Measurements from ENCODE around the gene MAFF. TPM values are rescaled to one million over a fixed set of nuclear protein-coding genes. Genes with fewer than 3 reads are reported as not detected.

MAFF gene
- total RNA-seq, 1 experiment from 2014 or later, result 26.0 TPM

DNA sequence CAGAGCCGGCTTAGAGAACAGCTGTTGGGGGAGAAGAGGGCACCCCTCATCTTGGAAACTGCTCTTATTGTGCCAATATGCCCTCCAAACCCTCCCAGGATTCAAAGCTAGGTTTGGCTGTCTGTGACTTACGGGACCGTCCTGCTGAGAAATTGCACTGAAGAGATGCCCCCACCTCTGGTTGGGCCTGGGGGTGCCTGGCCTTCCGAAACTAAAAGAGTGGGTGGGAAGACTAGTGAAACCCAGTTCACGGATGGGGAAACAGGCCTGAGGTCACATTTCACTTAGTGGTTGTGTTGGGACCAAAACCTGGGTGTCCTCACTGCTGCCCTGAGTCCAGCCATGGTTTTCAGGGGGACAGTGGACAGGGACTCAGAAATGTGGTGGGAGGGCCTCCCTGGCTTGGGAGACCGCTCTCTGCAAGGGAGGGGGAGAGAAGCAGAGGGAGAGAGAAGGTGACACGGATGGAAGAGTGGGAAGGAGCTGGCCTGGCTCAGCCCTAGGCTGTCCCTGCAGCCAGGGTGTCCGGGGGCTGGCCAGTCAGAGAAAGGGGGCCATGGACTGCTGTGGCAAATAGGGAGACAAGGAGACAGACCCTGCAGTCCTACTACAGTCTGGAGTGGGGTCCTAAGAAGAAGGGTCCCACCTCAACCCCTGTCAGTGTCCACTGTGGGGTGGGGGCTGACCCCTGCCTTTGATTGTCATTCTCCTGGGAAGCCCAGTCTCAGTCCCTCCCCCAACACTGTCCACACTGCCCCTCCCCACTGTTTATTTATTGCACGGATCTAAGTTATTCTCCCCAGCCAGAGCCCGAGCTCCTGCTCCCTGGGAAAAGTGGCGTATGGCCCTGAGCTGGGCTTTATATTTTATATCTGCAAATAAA lies 13.6 kb downstream of the MAFF start:
- no TSS peak for BruUV-seq (replicated peaks)
- no peaks in the 10 kb centered on the region for H4K20me1 ChIP-seq (ENCODE audit: insufficient read depth)
- H3K9me3 ChIP-seq (ENCODE audit: control insufficient read depth in 1 of 2, insufficient read depth in 1 of 2, low read depth in 1 of 2, low read length in 2 of 2), result no peaks in the 10 kb centered on the region
- H3K79me2 ChIP-seq (ENCODE audit: insufficient read depth, low read length), result peaks cover 30% of the 10 kb centered on the region
- CTCF ChIA-PET, result no interaction called here
- H3K36me3 ChIP-seq (ENCODE audit: control insufficient read depth in 1 of 2, insufficient read depth in 2 of 2, low read length in 2 of 2), result peaks cover 0 to 13% of the 10 kb centered on the region in 2 experiments; a peak in 1 of 4 replicates
- H3K27ac ChIP-seq (ENCODE audit: low read depth, low read length), result no peak overlapping the region; the same call in 1 of the 2 replicates
- intact Hi-C loops (cut with micrococcal nuclease), result loop anchor here (5.0 kb wide), 1 partner anchor 102 kb away; the partner anchor contains the start of gene CSNK1E
- peaks cover 24 to 54% of the 10 kb centered on the region in 2 experiments for H3K4me1 ChIP-seq (ENCODE audit: control insufficient read depth in 1 of 2, insufficient read depth in 2 of 2, low read length in 2 of 2)
- no peaks in the 10 kb centered on the region for H3K27me3 ChIP-seq (ENCODE audit: insufficient read depth, low read length)
- ATAC-seq, result no peak
- no peak for DNase-seq (ENCODE audit: low read depth, low spot score)
- no peak overlapping the region for H3K4me2 ChIP-seq (ENCODE audit: low read length)
- POLR2A ChIA-PET, result interaction anchor here (1.3 kb wide), 1 partner anchor 14 kb away, joined by 4 read pairs; the partner anchor contains the start of gene MAFF
- no peak overlapping the region for H3K9ac ChIP-seq (ENCODE audit: low read length)
- RAD21 ChIA-PET (ENCODE audit: low non-redundant PET in 1 of 2, low total read pairs in 2 of 2, uncharacterized antibody in 2 of 2, unreplicated experiment in 2 of 2), result interaction anchor here in 1 of 2 experiments (0.6 to 1.3 kb wide), 2 partner anchors 21 to 117 kb away, joined by 3 read pairs; no protein-coding TSS in a partner anchor
- H2AFZ ChIP-seq (ENCODE audit: low read depth, low read length, poor library complexity, severe bottlenecking), result no peak overlapping the region
- no peaks in the 10 kb centered on the region for H3K9me2 ChIP-seq (ENCODE audit: insufficient read depth)
- TF ChIP-seq, protein P1, sequence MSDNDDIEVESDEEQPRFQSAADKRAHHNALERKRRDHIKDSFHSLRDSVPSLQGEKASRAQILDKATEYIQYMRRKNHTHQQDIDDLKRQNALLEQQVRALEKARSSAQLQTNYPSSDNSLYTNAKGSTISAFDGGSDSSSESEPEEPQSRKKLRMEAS (IDR thresholded peaks at IDR 0.05), result no peak
- TF ChIP-seq TCF7L2 (IDR thresholded peaks at IDR 0.05; ENCODE audit: borderline replicate concordance, extremely low read depth, insufficient read depth, insufficient read length) (no peak), POLR2A (IDR thresholded peaks at IDR 0.05; ENCODE audit: borderline replicate concordance, extremely low read depth, insufficient read depth, insufficient read length) (no peak), RAD21 (IDR thresholded peaks at IDR 0.05; ENCODE audit: low read depth) (no peak), ZNF274 (IDR thresholded peaks at IDR 0.05; ENCODE audit: low read depth, low read length) (no peak), SRF (IDR thresholded peaks at IDR 0.05; ENCODE audit: low read depth) (no peak), FOSL1 (IDR thresholded peaks at IDR 0.05; ENCODE audit: low read depth) (no peak), YY1 (IDR thresholded peaks at IDR 0.05; ENCODE audit: extremely low read depth, insufficient replicate concordance, low read depth, low read length) (no peak), POLR2AphosphoS5 (IDR thresholded peaks at IDR 0.05; ENCODE audit: low read depth, low read length) (no peak), EZH2 (IDR thresholded peaks at IDR 0.05) (no peak), CEBPB (IDR thresholded peaks at IDR 0.05; ENCODE audit: low read depth) (no peak), JUND (IDR thresholded peaks at IDR 0.05) (no peak), SP1 (IDR thresholded peaks at IDR 0.05; ENCODE audit: low read depth) (no peak), CBX3 (IDR thresholded peaks at IDR 0.05; ENCODE audit: low read depth) (no peak)
- TF ChIP-seq, protein P2, sequence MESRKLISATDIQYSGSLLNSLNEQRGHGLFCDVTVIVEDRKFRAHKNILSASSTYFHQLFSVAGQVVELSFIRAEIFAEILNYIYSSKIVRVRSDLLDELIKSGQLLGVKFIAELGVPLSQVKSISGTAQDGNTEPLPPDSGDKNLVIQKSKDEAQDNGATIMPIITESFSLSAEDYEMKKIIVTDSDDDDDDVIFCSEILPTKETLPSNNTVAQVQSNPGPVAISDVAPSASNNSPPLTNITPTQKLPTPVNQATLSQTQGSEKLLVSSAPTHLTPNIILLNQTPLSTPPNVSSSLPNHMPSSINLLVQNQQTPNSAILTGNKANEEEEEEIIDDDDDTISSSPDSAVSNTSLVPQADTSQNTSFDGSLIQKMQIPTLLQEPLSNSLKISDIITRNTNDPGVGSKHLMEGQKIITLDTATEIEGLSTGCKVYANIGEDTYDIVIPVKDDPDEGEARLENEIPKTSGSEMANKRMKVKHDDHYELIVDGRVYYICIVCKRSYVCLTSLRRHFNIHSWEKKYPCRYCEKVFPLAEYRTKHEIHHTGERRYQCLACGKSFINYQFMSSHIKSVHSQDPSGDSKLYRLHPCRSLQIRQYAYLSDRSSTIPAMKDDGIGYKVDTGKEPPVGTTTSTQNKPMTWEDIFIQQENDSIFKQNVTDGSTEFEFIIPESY (IDR thresholded peaks at IDR 0.05; ENCODE audit: extremely low read depth, insufficient replicate concordance, low read length), result no peak
- TF ChIP-seq, protein P3, sequence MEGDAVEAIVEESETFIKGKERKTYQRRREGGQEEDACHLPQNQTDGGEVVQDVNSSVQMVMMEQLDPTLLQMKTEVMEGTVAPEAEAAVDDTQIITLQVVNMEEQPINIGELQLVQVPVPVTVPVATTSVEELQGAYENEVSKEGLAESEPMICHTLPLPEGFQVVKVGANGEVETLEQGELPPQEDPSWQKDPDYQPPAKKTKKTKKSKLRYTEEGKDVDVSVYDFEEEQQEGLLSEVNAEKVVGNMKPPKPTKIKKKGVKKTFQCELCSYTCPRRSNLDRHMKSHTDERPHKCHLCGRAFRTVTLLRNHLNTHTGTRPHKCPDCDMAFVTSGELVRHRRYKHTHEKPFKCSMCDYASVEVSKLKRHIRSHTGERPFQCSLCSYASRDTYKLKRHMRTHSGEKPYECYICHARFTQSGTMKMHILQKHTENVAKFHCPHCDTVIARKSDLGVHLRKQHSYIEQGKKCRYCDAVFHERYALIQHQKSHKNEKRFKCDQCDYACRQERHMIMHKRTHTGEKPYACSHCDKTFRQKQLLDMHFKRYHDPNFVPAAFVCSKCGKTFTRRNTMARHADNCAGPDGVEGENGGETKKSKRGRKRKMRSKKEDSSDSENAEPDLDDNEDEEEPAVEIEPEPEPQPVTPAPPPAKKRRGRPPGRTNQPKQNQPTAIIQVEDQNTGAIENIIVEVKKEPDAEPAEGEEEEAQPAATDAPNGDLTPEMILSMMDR (IDR thresholded peaks at IDR 0.05 in 2 of 3, conservative IDR thresholded peaks at IDR 0.05 in 1 of 3; ENCODE audit: borderline replicate concordance in 1 of 3, insufficient read depth in 1 of 3, low read depth in 2 of 3, low read length in 2 of 3), result no peak
- TF ChIP-seq, protein P4, sequence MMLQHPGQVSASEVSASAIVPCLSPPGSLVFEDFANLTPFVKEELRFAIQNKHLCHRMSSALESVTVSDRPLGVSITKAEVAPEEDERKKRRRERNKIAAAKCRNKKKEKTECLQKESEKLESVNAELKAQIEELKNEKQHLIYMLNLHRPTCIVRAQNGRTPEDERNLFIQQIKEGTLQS (IDR thresholded peaks at IDR 0.05), result no peak
- no peak overlapping the region for H3K4me3 ChIP-seq (replicated peaks in 1 of 2; ENCODE audit: low read depth in 1 of 2, low read length in 2 of 2)
